NB4 (cell line): Measurements from ENCODE around the gene SKAP1.

Experiments
- DNase-seq: peaks from one replicate; pipeline ENCODE4 v3.0.0; 2010; ENCODE audit warnings: low read depth
- H3K4me3 ChIP-seq: one replicate; pipeline ENCODE4 v1.5.1; 2011; ENCODE audit warnings: mild to moderate bottlenecking, low read depth, low read length, moderate library complexity
- CTCF ChIP-seq: IDR thresholded peaks from one replicate; pipeline ENCODE4 v1.5.1; 2012; ENCODE audit warnings: low read depth, low read length
- MAX ChIP-seq: IDR thresholded peaks from 2 replicates; pipeline ENCODE4 v1.6.1; 2011; ENCODE audit warnings: low read depth, low read length
- MYC ChIP-seq: IDR thresholded peaks from 2 replicates; pipeline ENCODE4 v1.6.1; 2011; ENCODE audit warnings: low read depth, low read length
- POLR2A ChIP-seq: IDR thresholded peaks from 2 replicates; pipeline ENCODE4 v1.6.1; 2011; ENCODE audit warnings: mild to moderate bottlenecking; ENCODE audit not compliant: insufficient read length; ENCODE audit errors: extremely low read depth

SKAP1 gene

GRCh38 chr17:48429638-48430586 is at the start of gene SKAP1:
SKAP1 (minus strand) TSS chr17:48430214.
- no peak for DNase-seq
- TF ChIP-seq MAX = no peak
- no peak within 1 kb of the TSS for H3K4me3 ChIP-seq

- H3K4me3 ChIP-seq = no peak overlapping the region
- TF ChIP-seq POLR2A (no peak), MAX (no peak), MYC (no peak), CTCF (no peak)
- no peak for DNase-seq
Measured at GRCh38 chr17:48479014-48479402, 49.0 kb upstream of the SKAP1 start.

- peak; percentile 37 for DNase-seq
- H3K4me3 ChIP-seq = no peak overlapping the region
- TF ChIP-seq MYC (no peak), POLR2A (no peak), CTCF (no peak), MAX (no peak)
Measured at GRCh38 chr17:48478224-48479013, 48.4 kb upstream of the SKAP1 start.

- TF ChIP-seq MYC (no peak), CTCF (no peak), POLR2A (no peak), MAX (no peak)
- DNase-seq = no peak
- no peak overlapping the region for H3K4me3 ChIP-seq
Measured at GRCh38 chr17:48477221-48477620, 47.2 kb upstream of the SKAP1 start.

GRCh38 chr17:48472411-48473281 is 42.6 kb upstream of the SKAP1 start:
- no peak for DNase-seq
- no peak overlapping the region for H3K4me3 ChIP-seq
- TF ChIP-seq MAX = no peak

- H3K4me3 ChIP-seq = no peak overlapping the region
- TF ChIP-seq CTCF (no peak), MYC (no peak), MAX (no peak), POLR2A (no peak)
Measured at GRCh38 chr17:48471817-48472410, 41.9 kb upstream of the SKAP1 start.

More at GRCh38 chr17:48471817-48472410, 41.9 kb upstream of the SKAP1 start:
- no peak for DNase-seq
